ENCODE data around the gene FANCD2.
"Not testable (repeated sequence)": the region's sequence is repeated elsewhere in the genome, so short reads cannot be mapped to it uniquely, and the experiment has no call there.

FANCD2 gene

DNA sequence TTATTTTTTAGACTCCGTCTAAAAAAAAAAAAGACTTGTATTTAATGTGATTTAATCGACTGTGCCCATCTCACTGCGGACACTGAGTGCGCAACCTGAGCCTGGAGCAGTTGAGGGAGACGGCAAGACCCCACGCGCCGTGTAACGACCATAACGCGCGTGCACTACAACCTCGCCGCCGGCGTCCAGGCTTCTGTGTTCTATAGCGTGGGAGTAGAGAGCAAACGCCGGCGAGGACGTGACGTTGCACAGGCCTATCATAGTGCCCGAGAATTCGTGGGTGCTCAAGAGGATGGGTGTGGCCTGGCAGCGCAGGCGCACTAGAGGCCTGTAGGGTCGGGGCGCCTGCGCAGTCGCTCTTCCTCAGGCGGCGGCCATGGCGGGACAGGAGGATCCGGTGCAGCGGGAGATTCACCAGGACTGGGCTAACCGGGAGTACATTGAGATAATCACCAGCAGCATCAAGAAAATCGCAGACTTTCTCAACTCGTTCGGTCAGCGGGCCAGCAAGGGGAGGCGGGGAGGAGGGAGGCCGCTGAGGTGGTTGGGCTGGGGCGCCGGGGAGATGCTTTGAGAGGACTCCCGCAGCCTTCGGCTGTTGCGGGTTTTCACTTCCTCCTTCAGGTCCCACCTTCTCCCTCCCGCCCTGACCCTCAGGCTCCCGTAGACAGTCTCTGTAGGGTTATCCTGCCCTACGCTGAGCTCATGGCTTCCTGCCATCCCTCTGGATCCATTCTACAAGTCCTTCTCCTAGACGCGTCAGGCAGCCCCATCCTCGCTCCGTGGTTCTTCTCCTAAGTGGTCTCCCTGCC is 89.3 kb downstream of the FANCD2 start, which contains the start of gene BRK1:
TSS of gene BRK1 (plus strand) at position 350 of the 812 bp plus-strand sequence. CDS start at position 377, 27 bp downstream.
- H3K9ac ChIP-seq (ENCODE audit: low read depth, low read length), result peak within 1 kb of the TSS; percentile 66
- peak within 1 kb of the TSS; percentile 89 for H3K4me3 ChIP-seq (ENCODE audit: low read depth, low read length)
- no peaks in the 10 kb centered on the region for H3K27me3 ChIP-seq (ENCODE audit: control insufficient read depth, insufficient read depth, low read length)
- H3K4me1 ChIP-seq (ENCODE audit: control insufficient read depth, insufficient read depth, low read length), result no peaks in the 10 kb centered on the region
- peak within 1 kb of the TSS; percentile 67 for H3K27ac ChIP-seq (ENCODE audit: low read depth, low read length)
- peaks cover 10% of the 10 kb centered on the region for H3K36me3 ChIP-seq (ENCODE audit: control insufficient read depth, insufficient read depth, low read length)
- no peaks in the 10 kb centered on the region for H3K9me3 ChIP-seq (ENCODE audit: control insufficient read depth, insufficient read depth, low read length)

DNA sequence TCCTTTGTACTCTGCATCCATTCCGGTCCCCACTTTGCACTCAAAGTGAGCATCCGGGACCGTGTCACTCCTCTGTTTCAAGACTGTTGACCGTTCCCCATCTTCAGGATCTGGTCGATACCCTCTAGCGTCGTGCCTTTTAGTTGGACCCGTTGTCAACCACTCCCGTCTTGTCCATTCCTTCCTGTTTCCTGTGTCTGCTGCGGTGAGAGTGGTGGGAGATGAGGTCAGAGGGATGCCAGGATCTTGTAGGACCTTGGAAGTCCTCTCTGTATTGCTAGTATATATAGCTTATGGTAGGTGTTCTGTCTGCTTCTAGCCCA is 89.9 kb downstream of the FANCD2 start:
- Histone ChIP-seq H3K9me3 (ENCODE audit: control insufficient read depth, insufficient read depth, low read length) (no peaks in the 10 kb centered on the region), H3K4me1 (ENCODE audit: control insufficient read depth, insufficient read depth, low read length) (no peaks in the 10 kb centered on the region), H3K27ac (ENCODE audit: low read depth, low read length) (no peak overlapping the region), H3K36me3 (ENCODE audit: control insufficient read depth, insufficient read depth, low read length) (peaks cover 15% of the 10 kb centered on the region), H3K9ac (ENCODE audit: low read depth, low read length) (peak overlapping the region; percentile 66), H3K4me3 (ENCODE audit: low read depth, low read length) (peak overlapping the region; percentile 89), H3K27me3 (ENCODE audit: control insufficient read depth, insufficient read depth, low read length) (no peaks in the 10 kb centered on the region)

DNA sequence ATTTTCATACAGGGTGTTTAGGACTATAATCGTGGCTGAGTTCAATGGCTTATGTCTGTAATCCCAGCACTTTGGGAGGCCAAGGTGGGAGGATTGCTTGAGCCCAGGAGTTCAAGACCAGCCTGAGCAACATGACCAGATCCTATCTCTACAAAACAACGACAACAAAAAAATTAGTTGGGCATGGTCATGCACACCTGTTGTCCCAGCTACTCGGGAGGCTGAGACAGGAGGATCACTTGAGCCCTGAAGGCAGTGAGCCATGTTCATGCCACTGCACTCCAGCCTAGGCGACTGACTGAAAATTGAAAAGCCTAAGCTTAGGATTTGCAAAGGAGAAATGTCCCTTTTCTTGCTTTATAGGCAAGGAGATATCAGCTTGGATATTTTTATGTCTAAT is 90.7 kb downstream of the FANCD2 start:
- H3K4me3 ChIP-seq (ENCODE audit: low read depth, low read length), result peak overlapping the region; percentile 89; the same call in 1 of the 2 replicates
- peaks cover 20% of the 10 kb centered on the region for H3K36me3 ChIP-seq (ENCODE audit: control insufficient read depth, insufficient read depth, low read length)
- no peak overlapping the region for H3K9ac ChIP-seq (ENCODE audit: low read depth, low read length)
- H3K27ac ChIP-seq (ENCODE audit: low read depth, low read length), result no peak overlapping the region
- H3K9me3 ChIP-seq (ENCODE audit: control insufficient read depth, insufficient read depth, low read length), result no peaks in the 10 kb centered on the region
- no peaks in the 10 kb centered on the region for H3K4me1 ChIP-seq (ENCODE audit: control insufficient read depth, insufficient read depth, low read length)
- H3K27me3 ChIP-seq (ENCODE audit: control insufficient read depth, insufficient read depth, low read length), result no peaks in the 10 kb centered on the region

DNA sequence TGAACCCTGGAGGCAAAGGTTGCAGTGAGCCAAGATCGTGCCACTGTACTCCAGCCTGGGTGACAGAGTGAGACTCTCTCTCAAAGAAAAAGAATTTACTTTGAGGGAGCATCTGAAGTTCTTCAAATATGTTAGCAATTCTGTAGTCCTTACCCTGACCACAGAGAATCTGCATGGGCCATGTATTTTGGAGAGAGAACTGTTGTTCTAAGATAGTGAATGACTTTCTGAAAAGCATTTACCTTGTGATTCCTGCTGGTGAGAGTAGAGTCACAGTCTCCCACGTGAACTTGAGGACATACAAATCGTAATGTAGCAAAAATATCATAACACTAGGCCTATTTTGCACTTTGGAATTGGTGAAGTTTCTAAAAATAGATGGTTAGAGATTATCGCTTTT is 93.1 kb downstream of the FANCD2 start:
- Histone ChIP-seq H3K36me3 (ENCODE audit: control insufficient read depth, insufficient read depth, low read length) (peaks cover 24% of the 10 kb centered on the region), H3K4me1 (ENCODE audit: control insufficient read depth, insufficient read depth, low read length) (no peaks in the 10 kb centered on the region), H3K9me3 (ENCODE audit: control insufficient read depth, insufficient read depth, low read length) (no peaks in the 10 kb centered on the region), H3K9ac (ENCODE audit: low read depth, low read length) (no peak overlapping the region), H3K4me3 (ENCODE audit: low read depth, low read length) (no peak overlapping the region), H3K27ac (ENCODE audit: low read depth, low read length) (no peak overlapping the region), H3K27me3 (ENCODE audit: control insufficient read depth, insufficient read depth, low read length) (no peaks in the 10 kb centered on the region)

- no peaks in the 10 kb centered on the region for H3K27me3 ChIP-seq (ENCODE audit: control insufficient read depth, insufficient read depth, low read length)
- H3K4me1 ChIP-seq (ENCODE audit: control insufficient read depth, insufficient read depth, low read length), result no peaks in the 10 kb centered on the region
- no peaks in the 10 kb centered on the region for H3K9me3 ChIP-seq (ENCODE audit: control insufficient read depth, insufficient read depth, low read length)
- no peak overlapping the region for H3K9ac ChIP-seq (ENCODE audit: low read depth, low read length)
- peaks cover 39% of the 10 kb centered on the region for H3K36me3 ChIP-seq (ENCODE audit: control insufficient read depth, insufficient read depth, low read length)
- H3K4me3 ChIP-seq (ENCODE audit: low read depth, low read length), result no peak overlapping the region
- H3K27ac ChIP-seq (ENCODE audit: low read depth, low read length), result no peak overlapping the region
Measured at GRCh38 chr3:10121064-10121463, 94.8 kb downstream of the FANCD2 start.

GRCh38 chr3:10122724-10123123 is 96.5 kb downstream of the FANCD2 start:
- H3K27ac ChIP-seq (ENCODE audit: low read depth, low read length), result no peak overlapping the region
- peaks cover 53% of the 10 kb centered on the region for H3K36me3 ChIP-seq (ENCODE audit: control insufficient read depth, insufficient read depth, low read length)
- no peak overlapping the region for H3K4me3 ChIP-seq (ENCODE audit: low read depth, low read length)
- H3K9ac ChIP-seq (ENCODE audit: low read depth, low read length), result no peak overlapping the region
- no peaks in the 10 kb centered on the region for H3K27me3 ChIP-seq (ENCODE audit: control insufficient read depth, insufficient read depth, low read length)
- no peaks in the 10 kb centered on the region for H3K4me1 ChIP-seq (ENCODE audit: control insufficient read depth, insufficient read depth, low read length)
- no peaks in the 10 kb centered on the region for H3K9me3 ChIP-seq (ENCODE audit: control insufficient read depth, insufficient read depth, low read length)

- H3K4me3 ChIP-seq (ENCODE audit: low read depth, low read length); H3K27ac ChIP-seq (ENCODE audit: low read depth, low read length); H3K4me1 ChIP-seq (ENCODE audit: control insufficient read depth, insufficient read depth, low read length); H3K27me3 ChIP-seq (ENCODE audit: control insufficient read depth, insufficient read depth, low read length); H3K9ac ChIP-seq (ENCODE audit: low read depth, low read length); H3K9me3 ChIP-seq (ENCODE audit: control insufficient read depth, insufficient read depth, low read length); H3K36me3 ChIP-seq (ENCODE audit: control insufficient read depth, insufficient read depth, low read length): not testable (repeated sequence)
Measured at GRCh38 chr3:10135872-10136271, 109.6 kb downstream of the FANCD2 start.

- H3K27me3 ChIP-seq (ENCODE audit: control insufficient read depth, insufficient read depth, low read length), result no peaks in the 10 kb centered on the region
- H3K36me3 ChIP-seq (ENCODE audit: control insufficient read depth, insufficient read depth, low read length), result no peaks in the 10 kb centered on the region
- no peak overlapping the region for H3K27ac ChIP-seq (ENCODE audit: low read depth, low read length)
- H3K4me3 ChIP-seq (ENCODE audit: low read depth, low read length), result no peak overlapping the region
- no peaks in the 10 kb centered on the region for H3K9me3 ChIP-seq (ENCODE audit: control insufficient read depth, insufficient read depth, low read length)
- H3K9ac ChIP-seq (ENCODE audit: low read depth, low read length), result no peak overlapping the region
- H3K4me1 ChIP-seq (ENCODE audit: control insufficient read depth, insufficient read depth, low read length), result no peaks in the 10 kb centered on the region
Measured at GRCh38 chr3:10136426-10137005, 110.3 kb downstream of the FANCD2 start.

- no peaks in the 10 kb centered on the region for H3K27me3 ChIP-seq (ENCODE audit: control insufficient read depth, insufficient read depth, low read length)
- no peaks in the 10 kb centered on the region for H3K4me1 ChIP-seq (ENCODE audit: control insufficient read depth, insufficient read depth, low read length)
- no peaks in the 10 kb centered on the region for H3K36me3 ChIP-seq (ENCODE audit: control insufficient read depth, insufficient read depth, low read length)
- H3K9me3 ChIP-seq (ENCODE audit: control insufficient read depth, insufficient read depth, low read length), result no peaks in the 10 kb centered on the region
- H3K9ac ChIP-seq (ENCODE audit: low read depth, low read length), result no peak overlapping the region
- H3K27ac ChIP-seq (ENCODE audit: low read depth, low read length), result no peak overlapping the region
- no peak overlapping the region for H3K4me3 ChIP-seq (ENCODE audit: low read depth, low read length)
Measured at GRCh38 chr3:10137178-10137577, 110.9 kb downstream of the FANCD2 start.

DNA sequence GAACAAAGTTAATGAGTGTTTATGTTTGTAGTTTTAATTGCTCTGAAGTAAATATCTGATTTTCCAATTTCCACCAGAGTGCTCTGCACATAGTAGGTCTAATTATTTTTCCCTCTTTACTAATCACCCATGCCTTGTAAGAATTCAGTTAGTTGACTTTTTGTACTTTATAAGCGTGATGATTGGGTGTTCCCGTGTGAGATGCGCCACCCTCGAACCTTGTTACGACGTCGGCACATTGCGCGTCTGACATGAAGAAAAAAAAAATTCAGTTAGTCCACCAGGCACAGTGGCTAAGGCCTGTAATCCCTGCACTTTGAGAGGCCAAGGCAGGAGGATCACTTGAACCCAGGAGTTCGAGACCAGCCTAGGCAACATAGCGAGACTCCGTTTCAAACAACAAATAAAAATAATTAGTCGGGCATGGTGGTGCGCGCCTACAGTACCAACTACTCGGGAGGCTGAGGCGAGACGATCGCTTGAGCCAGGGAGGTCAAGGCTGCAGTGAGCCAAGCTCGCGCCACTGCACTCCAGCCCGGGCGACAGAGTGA is 114.8 kb downstream of the FANCD2 start:
- H3K9ac ChIP-seq (ENCODE audit: low read depth, low read length), result no peak overlapping the region

More for the DNA sequence above, 114.8 kb downstream of the FANCD2 start:
- Histone ChIP-seq H3K27me3 (ENCODE audit: control insufficient read depth, insufficient read depth, low read length) (no peaks in the 10 kb centered on the region), H3K9me3 (ENCODE audit: control insufficient read depth, insufficient read depth, low read length) (no peaks in the 10 kb centered on the region), H3K4me3 (ENCODE audit: low read depth, low read length) (peak overlapping the region; percentile 79), H3K36me3 (ENCODE audit: control insufficient read depth, insufficient read depth, low read length) (peaks cover 13% of the 10 kb centered on the region; the same call in 1 of the 2 replicates), H3K27ac (ENCODE audit: low read depth, low read length) (no peak overlapping the region), H3K4me1 (ENCODE audit: control insufficient read depth, insufficient read depth, low read length) (no peaks in the 10 kb centered on the region; the same call in 1 of the 2 replicates)
